Measurements from ENCODE around the gene SPATA20. TPM values are rescaled to one million over a fixed set of nuclear protein-coding genes. Genes with fewer than 3 reads are reported as not detected.

SPATA20 gene
- total RNA-seq, 2 experiments from 2014 or later, result 10.2 to 10.3 TPM

DNA sequence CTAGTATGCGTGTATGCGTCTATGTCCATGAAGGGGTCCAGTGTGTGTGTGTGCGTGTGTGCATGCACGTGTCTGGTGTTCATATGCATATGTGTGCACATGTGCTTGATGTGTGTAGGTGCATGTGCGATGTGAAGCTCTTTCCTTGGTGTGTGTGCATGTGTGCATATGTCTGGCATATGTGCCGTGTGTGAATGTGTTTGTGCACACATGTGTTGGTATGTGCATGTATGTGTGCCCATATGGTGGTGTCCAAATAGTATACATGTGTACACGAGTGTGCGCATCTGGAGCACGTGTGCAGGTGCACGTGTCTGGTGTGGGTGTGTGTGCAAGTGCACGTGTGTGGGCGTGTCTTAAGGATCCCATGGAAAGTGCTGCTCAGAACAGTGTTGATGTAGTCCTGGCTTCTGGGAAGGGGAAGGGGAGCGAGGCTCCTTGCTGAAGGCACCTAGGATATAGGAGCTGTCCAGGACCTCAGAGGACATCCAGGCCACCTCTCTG, 30.5 kb downstream of the SPATA20 start:
- peaks cover 0 to 3% of the 10 kb centered on the region in 2 experiments for H3K27me3 ChIP-seq (ENCODE audit: control insufficient read depth in 1 of 2, insufficient read depth in 2 of 2, low read length in 2 of 2)
- Mint-ChIP-seq H3K36me3 (ENCODE audit: low read depth) (no peaks in the 10 kb centered on the region), H3K4me1 (ENCODE audit: low read depth) (no peaks in the 10 kb centered on the region), H3K27ac (no peak overlapping the region), H3K9me3 (no peaks in the 10 kb centered on the region), H3K4me3 (no peak overlapping the region), H3K27me3 (peaks cover 24% of the 10 kb centered on the region)
- H3K9me3 ChIP-seq (ENCODE audit: control insufficient read depth in 1 of 2, insufficient read depth in 1 of 2, low read length in 2 of 2), result no peaks in the 10 kb centered on the region
- intact Hi-C loops (cut with DNase I, micrococcal nuclease), result no loop called here
- CTCF ChIA-PET, result no interaction called here
- POLR2A ChIA-PET, result no interaction called here
- H3K27ac ChIP-seq (ENCODE audit: low read depth in 1 of 2, low read length in 2 of 2), result no peak overlapping the region
- H3K4me3 ChIP-seq (ENCODE audit: low read length), result no peak overlapping the region
- no peaks in the 10 kb centered on the region for H3K4me1 ChIP-seq (ENCODE audit: insufficient read depth, low read length)
- DNase-seq (no peak), ATAC-seq (ENCODE audit: poor library complexity) (no peak)
- TF ChIP-seq, protein P1, sequence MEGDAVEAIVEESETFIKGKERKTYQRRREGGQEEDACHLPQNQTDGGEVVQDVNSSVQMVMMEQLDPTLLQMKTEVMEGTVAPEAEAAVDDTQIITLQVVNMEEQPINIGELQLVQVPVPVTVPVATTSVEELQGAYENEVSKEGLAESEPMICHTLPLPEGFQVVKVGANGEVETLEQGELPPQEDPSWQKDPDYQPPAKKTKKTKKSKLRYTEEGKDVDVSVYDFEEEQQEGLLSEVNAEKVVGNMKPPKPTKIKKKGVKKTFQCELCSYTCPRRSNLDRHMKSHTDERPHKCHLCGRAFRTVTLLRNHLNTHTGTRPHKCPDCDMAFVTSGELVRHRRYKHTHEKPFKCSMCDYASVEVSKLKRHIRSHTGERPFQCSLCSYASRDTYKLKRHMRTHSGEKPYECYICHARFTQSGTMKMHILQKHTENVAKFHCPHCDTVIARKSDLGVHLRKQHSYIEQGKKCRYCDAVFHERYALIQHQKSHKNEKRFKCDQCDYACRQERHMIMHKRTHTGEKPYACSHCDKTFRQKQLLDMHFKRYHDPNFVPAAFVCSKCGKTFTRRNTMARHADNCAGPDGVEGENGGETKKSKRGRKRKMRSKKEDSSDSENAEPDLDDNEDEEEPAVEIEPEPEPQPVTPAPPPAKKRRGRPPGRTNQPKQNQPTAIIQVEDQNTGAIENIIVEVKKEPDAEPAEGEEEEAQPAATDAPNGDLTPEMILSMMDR (IDR thresholded peaks at IDR 0.05), result no peak
- H3K36me3 ChIP-seq (ENCODE audit: insufficient read depth, low read length), result no peaks in the 10 kb centered on the region

DNA sequence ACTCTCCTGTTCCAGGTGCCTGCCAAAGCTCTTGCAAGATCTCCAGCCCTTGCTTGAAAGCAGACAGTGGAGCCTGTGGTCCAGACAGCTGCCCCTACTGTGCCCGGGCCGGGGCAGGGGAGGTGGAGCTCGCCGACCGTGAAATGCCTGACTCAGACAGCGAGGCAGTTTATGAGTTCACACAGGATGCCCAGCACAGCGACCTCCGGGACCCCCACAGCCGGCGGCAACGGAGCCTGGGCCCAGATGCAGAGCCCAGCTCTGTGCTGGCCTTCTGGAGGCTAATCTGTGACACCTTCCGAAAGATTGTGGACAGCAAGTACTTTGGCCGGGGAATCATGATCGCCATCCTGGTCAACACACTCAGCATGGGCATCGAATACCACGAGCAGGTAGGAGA, 31.2 kb downstream of the SPATA20 start:
- no peaks in the 10 kb centered on the region for H3K4me1 ChIP-seq (ENCODE audit: insufficient read depth, low read length)
- H3K4me1 Mint-ChIP-seq (ENCODE audit: low read depth), result no peaks in the 10 kb centered on the region
- intact Hi-C loops (cut with DNase I, micrococcal nuclease), result no loop called here
- no peaks in the 10 kb centered on the region for H3K36me3 ChIP-seq (ENCODE audit: insufficient read depth, low read length)
- POLR2A ChIA-PET, result no interaction called here
- peaks cover 28% of the 10 kb centered on the region for H3K27me3 Mint-ChIP-seq
- H3K27ac Mint-ChIP-seq, result no peak overlapping the region
- no peaks in the 10 kb centered on the region for H3K36me3 Mint-ChIP-seq (ENCODE audit: low read depth)
- DNase-seq (no peak), ATAC-seq (ENCODE audit: poor library complexity) (no peak)
- CTCF ChIA-PET, result no interaction called here
- TF ChIP-seq, protein P1 (IDR thresholded peaks at IDR 0.05), result no peak
- peaks cover 0 to 3% of the 10 kb centered on the region in 2 experiments for H3K27me3 ChIP-seq (ENCODE audit: control insufficient read depth in 1 of 2, insufficient read depth in 2 of 2, low read length in 2 of 2)
- H3K9me3 ChIP-seq (ENCODE audit: control insufficient read depth in 1 of 2, insufficient read depth in 1 of 2, low read length in 2 of 2), result no peaks in the 10 kb centered on the region
- H3K4me3 ChIP-seq (ENCODE audit: low read length), result no peak overlapping the region
- no peak overlapping the region for H3K27ac ChIP-seq (ENCODE audit: low read depth in 1 of 2, low read length in 2 of 2)
- no peaks in the 10 kb centered on the region for H3K9me3 Mint-ChIP-seq
- no peak overlapping the region for H3K4me3 Mint-ChIP-seq

DNA sequence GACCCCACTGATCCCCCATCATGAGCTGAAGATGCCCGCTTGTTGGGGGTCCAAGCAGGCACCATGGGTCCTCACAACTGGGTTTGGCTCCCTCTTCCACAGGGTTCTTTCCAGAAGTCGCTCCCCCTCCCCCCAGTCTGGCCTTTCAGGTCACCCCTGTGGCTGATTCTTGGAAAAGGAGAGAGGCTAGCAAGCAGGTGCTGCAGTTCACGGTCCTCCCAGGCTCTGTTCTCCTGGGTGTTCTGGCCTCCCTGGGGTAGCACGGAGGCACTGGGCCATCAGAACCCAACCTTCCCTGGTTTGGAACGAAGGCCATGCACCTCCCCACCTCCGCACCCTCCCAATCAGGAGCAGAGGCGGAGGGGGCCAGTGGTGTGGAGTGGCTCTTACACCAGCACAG, 32.4 kb downstream of the SPATA20 start:
- CTCF ChIA-PET, result no interaction called here
- ATAC-seq (ENCODE audit: poor library complexity) (no peak), DNase-seq (no peak)
- Histone ChIP-seq H3K36me3 (ENCODE audit: insufficient read depth, low read length) (no peaks in the 10 kb centered on the region), H3K4me1 (ENCODE audit: insufficient read depth, low read length) (no peaks in the 10 kb centered on the region), H3K4me3 (ENCODE audit: low read length) (no peak overlapping the region), H3K27me3 (ENCODE audit: control insufficient read depth in 1 of 2, insufficient read depth in 2 of 2, low read length in 2 of 2) (peaks cover 0 to 3% of the 10 kb centered on the region in 2 experiments), H3K27ac (ENCODE audit: low read depth in 1 of 2, low read length in 2 of 2) (no peak overlapping the region), H3K9me3 (ENCODE audit: control insufficient read depth in 1 of 2, insufficient read depth in 1 of 2, low read length in 2 of 2) (no peaks in the 10 kb centered on the region)
- intact Hi-C loops (cut with DNase I, micrococcal nuclease), result no loop called here
- Mint-ChIP-seq H3K9me3 (no peaks in the 10 kb centered on the region), H3K4me3 (no peak overlapping the region), H3K27ac (no peak overlapping the region), H3K27me3 (peaks cover 32% of the 10 kb centered on the region), H3K4me1 (ENCODE audit: low read depth) (no peaks in the 10 kb centered on the region), H3K36me3 (ENCODE audit: low read depth) (no peaks in the 10 kb centered on the region)
- TF ChIP-seq, protein P1 (IDR thresholded peaks at IDR 0.05), result no peak
- POLR2A ChIA-PET, result no interaction called here
